Measurements from ENCODE around the gene PAPOLA. TPM values are rescaled to one million over a fixed set of nuclear protein-coding genes. Genes with fewer than 3 reads are reported as not detected.

The PAPOLA gene
- total RNA-seq, 1 experiment from 2014 or later = 125 TPM

- Histone ChIP-seq H3K4me3 (ENCODE audit: low read depth in 2 of 2, low read length in 2 of 2) (no peak overlapping the region), H3K27me3 (ENCODE audit: control insufficient read depth, insufficient read depth, low read length) (no peaks in the 10 kb centered on the region), H3K27ac (ENCODE audit: low read length) (no peak overlapping the region), H3K36me3 (ENCODE audit: control insufficient read depth, insufficient read depth, low read length) (no peaks in the 10 kb centered on the region), H3K4me1 (ENCODE audit: control insufficient read depth, insufficient read depth, low read length) (no peaks in the 10 kb centered on the region), H3K9me3 (ENCODE audit: control insufficient read depth, insufficient read depth, low read depth, low read length) (no peaks in the 10 kb centered on the region)
- DNase-seq (ENCODE audit: low read depth, low spot score) (no peak), ATAC-seq (no peak)
- TF ChIP-seq REST (IDR thresholded peaks at IDR 0.05; ENCODE audit: insufficient read depth in 1 of 2, low read depth in 2 of 2, low read length in 1 of 2) = no peak
- no peak for TF ChIP-seq CTCF (IDR thresholded peaks at IDR 0.05)
- no peak for TF ChIP-seq TCF7L2 (IDR thresholded peaks at IDR 0.05; ENCODE audit: low read depth, low read length)
- no peak for TF ChIP-seq POLR2AphosphoS5 (IDR thresholded peaks at IDR 0.05; ENCODE audit: low read depth, low read length)
- no peak for TF ChIP-seq SIN3A (IDR thresholded peaks at IDR 0.05; ENCODE audit: borderline replicate concordance, insufficient read depth, low read depth, low read length)
- intact Hi-C loops (cut with micrococcal nuclease; ENCODE audit: unreplicated experiment) = no loop called here
- POLR2A ChIA-PET = no interaction called here
- BruUV-seq (replicated peaks) = no TSS peak
- in situ Hi-C loops (cut with HindIII; ENCODE audit: low pct_unique_long_range_greater_than_20kb, low sequenced_read_pairs) = no loop called here
- CTCF ChIA-PET = no interaction called here
Measured at GRCh38 chr14:96581026-96581425, 78.8 kb downstream of the PAPOLA start.

- TF ChIP-seq SIN3A (IDR thresholded peaks at IDR 0.05; ENCODE audit: borderline replicate concordance, insufficient read depth, low read depth, low read length) (no peak), REST (IDR thresholded peaks at IDR 0.05; ENCODE audit: insufficient read depth in 1 of 2, low read depth in 2 of 2, low read length in 1 of 2) (no peak), CTCF (IDR thresholded peaks at IDR 0.05) (no peak), POLR2AphosphoS5 (IDR thresholded peaks at IDR 0.05; ENCODE audit: low read depth, low read length) (no peak), TCF7L2 (IDR thresholded peaks at IDR 0.05; ENCODE audit: low read depth, low read length) (no peak)
- H3K27me3 ChIP-seq (ENCODE audit: control insufficient read depth, insufficient read depth, low read length) = no peaks in the 10 kb centered on the region
- H3K36me3 ChIP-seq (ENCODE audit: control insufficient read depth, insufficient read depth, low read length) = no peaks in the 10 kb centered on the region
- intact Hi-C loops (cut with micrococcal nuclease; ENCODE audit: unreplicated experiment) (no loop called here), in situ Hi-C loops (cut with HindIII; ENCODE audit: low pct_unique_long_range_greater_than_20kb, low sequenced_read_pairs) (no loop called here)
- no peak overlapping the region for H3K4me3 ChIP-seq (ENCODE audit: low read depth in 2 of 2, low read length in 2 of 2)
- DNase-seq (ENCODE audit: low read depth, low spot score) (no peak), ATAC-seq (no peak)
- H3K9me3 ChIP-seq (ENCODE audit: control insufficient read depth, insufficient read depth, low read depth, low read length) = no peaks in the 10 kb centered on the region
- H3K27ac ChIP-seq (ENCODE audit: low read length) = no peak overlapping the region
- ChIA-PET CTCF (interaction anchor here (0.6 to 0.7 kb wide), 2 partner anchors 114 to 159 kb away, joined by 3 to 4 read pairs; no protein-coding TSS in a partner anchor), POLR2A (no interaction called here)
- no TSS peak for BruUV-seq (replicated peaks)
- no peaks in the 10 kb centered on the region for H3K4me1 ChIP-seq (ENCODE audit: control insufficient read depth, insufficient read depth, low read length)
Measured at GRCh38 chr14:96581902-96582301, 79.7 kb downstream of the PAPOLA start.

All from Panc1 (cell line).